CD4-positive, alpha-beta T cell treated with Interferon gamma for 1 hour (primary cell): ENCODE measurements around the gene KDM5B.

Experiments
- DNase-seq: peaks from one replicate; pipeline ENCODE4 v3.0.0-alpha.2; 2020

KDM5B gene

DNA sequence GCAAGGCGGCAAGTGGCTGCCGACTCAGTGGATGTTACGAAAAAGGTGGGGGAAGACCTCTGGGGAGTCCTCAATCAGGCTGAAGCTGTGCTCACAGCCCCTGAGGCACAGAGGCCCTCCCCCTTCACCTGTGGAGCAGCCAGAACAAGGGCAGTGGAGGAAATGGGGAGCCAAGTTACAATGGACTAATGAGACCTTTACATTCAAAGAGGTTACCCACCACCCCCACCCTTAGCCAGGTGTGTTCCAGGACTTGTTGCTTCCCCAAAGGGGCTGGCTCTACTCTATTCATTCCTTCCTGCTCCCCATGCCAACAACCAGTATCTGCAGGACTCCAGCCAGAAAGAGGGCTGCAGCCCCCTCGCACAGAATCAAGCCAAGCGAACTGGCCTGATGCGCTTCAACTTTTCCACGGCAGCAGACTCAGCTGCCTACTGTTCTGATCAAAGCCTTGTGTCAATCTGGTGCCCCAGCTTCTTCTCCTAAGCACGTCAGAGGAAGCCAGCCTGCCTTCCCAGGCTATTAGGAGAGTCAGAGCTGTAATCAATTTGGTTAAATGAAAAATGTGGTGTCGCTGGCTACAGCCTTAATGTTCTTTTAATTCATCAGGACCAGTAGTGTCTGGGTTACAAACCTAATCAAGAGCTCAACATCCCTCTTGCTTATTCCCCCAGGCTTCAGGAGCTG lies 96.1 kb downstream of the KDM5B start:
- DNase-seq: no peak

DNA sequence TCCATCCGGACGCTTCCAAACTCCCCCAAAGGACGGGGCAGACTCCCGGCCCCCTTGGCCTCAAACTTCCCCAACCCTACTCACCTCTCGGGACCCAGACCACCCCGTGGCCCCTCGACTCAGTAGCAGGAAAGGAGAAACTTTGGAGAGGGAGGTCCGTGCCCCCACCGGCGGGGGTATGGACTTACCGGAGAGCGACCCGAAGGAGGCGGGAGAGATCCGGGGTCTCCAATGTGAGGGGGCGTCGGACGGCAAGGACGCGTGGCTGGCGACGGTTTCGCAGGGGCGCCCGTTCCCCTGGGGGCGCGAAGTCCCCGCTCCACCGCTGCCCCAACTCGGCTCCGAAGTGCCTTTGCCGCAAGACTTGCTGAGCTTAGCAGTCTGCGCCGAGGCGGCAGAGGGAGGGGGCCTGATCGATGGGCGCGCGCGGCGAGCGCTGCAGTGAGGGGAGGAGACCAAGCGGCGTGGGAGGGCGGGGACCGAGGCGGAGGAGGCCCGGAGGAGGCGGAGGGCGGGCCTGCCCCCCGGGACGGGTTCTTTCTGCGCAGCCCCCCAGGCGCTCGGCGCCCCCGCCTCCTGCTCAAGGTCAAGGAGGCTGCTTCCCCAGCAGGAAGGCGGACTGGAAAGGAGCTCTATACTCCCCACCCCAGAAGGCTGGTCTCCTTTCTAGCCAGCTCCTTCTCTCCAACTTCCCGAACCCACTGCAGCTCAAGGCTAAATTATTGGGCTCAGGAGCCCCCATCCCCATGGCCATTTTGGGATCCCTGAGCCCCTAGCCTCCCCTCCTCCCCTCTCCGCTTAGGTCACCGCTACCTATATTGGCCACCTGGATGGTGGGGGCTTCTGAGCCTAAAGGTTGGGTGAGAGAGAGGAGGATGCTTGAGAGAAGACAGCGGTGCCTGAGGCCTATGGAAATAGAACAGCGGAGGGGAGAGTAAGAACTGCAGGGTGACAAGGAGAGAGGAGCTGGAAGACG lies 97.9 kb downstream of the KDM5B start, which contains the start of gene SYT2:
Gene SYT2 (minus strand): TSS at position 385 of the 976 bp plus-strand sequence. CDS start 104,682 bp downstream, outside the sequence.
- DNase-seq: no peak

- DNase-seq: no peak
Measured at GRCh38 chr1:202709276-202710041, 98.8 kb downstream of the KDM5B start.

- DNase-seq: no peak
Measured at GRCh38 chr1:202708456-202709275, 99.6 kb downstream of the KDM5B start.

GRCh38 chr1:202706851-202707250 lies 101.4 kb downstream of the KDM5B start:
- no peak for DNase-seq

- no peak for DNase-seq
Measured at GRCh38 chr1:202704601-202705000, 103.6 kb downstream of the KDM5B start.

DNA sequence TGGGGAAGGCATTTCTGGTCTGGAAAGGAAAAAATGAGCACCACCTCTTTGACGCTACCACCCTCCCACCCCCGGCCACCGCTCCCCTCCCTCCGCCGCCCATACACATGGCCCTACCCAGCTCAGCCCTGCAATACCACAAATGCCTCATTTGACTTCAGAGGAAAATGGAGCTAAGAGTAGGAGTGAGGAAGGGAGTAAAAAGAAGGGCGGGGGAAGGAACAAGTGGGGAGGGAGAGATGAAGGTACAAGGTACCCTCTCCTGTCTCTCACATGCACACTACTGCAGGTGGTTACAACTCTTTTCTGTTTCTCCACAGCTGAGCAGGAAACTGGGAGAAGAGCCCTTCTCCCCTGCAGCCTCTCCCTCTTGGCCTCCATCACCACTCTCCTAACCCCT lies 105.0 kb downstream of the KDM5B start:
- no peak for DNase-seq

GRCh38 chr1:202702088-202702487 lies 106.1 kb downstream of the KDM5B start:
- DNase-seq: no peak

GRCh38 chr1:202701200-202701599 lies 107.0 kb downstream of the KDM5B start:
- DNase-seq: no peak

GRCh38 chr1:202700061-202700460 lies 108.2 kb downstream of the KDM5B start:
- DNase-seq: no peak

GRCh38 chr1:202698276-202698675 lies 109.9 kb downstream of the KDM5B start:
- DNase-seq: no peak

- no peak for DNase-seq
Measured at GRCh38 chr1:202697038-202697437, 111.2 kb downstream of the KDM5B start.

- DNase-seq: no peak
Measured at GRCh38 chr1:202694314-202694713, 113.9 kb downstream of the KDM5B start.

DNA sequence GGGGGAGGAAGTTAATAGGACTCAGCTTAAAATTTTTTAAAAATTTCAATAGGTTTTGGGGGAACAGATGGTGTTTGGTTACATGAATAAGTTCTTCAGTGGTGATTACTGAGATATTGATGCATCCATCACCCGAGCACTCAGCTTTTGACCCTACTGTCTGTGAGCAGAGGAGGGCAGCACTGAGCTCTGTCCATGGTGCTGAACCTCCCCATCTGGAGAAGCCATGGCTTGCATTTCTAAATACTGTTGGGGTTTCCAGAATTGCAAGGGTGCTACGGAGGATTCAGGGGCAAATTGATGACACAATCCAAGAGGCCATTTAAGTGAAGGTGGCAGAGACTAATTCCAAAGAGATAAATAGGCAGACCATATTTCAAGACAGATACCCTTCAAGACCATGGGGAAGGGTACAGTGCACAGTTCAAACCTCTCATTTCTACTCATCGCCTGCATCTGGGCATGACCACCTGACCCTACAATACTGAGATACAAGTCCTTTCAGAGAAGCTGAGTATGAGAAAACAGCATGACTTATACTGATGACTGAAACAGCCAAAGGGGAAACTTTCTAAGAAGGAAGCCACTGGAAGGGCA lies 115.2 kb downstream of the KDM5B start:
- DNase-seq: peak; percentile 20

DNA sequence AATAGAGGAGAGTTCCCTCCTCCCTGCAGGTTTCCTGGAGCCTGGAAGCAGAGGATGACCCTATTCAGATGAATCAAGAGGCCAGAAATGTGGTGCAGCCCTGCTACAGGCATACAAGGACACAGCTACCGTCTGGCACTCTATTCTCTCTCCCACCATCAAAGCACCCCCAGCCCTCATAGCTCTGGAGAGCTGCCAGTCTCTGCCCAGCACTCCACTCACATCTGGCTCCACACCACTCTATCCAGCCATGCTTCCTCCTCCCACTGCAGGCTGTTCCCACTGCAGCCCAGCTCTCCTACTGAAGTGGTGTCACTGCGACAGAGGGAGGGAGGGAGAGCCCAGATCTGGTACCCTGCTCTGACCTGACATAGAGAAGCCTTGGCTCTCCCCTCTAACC lies 116.4 kb downstream of the KDM5B start:
- no peak for DNase-seq

- no peak for DNase-seq
Measured at GRCh38 chr1:202689493-202690342, 118.5 kb downstream of the KDM5B start.

DNA sequence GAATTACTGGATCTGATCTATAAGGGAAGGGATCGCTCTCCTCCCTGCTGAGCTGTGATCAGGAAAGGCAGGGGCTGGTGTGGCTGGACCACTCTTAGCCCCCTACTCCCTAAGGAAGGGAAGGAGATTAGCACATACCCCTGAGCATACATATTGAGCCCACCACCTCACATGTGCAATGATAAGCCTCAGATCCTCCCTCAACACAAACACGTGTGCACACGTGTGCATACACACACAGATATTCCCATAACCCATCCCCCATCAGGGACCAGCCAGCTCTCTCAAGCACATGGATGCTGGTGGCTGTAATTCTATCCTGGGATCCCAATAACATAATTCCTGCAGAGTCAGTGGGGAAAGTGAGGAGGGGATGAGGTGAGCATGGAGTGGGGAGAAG lies 119.1 kb downstream of the KDM5B start:
- DNase-seq: no peak

GRCh38 chr1:202688401-202688800 lies 119.8 kb downstream of the KDM5B start:
- no peak for DNase-seq

- DNase-seq: no peak
Measured at GRCh38 chr1:202687798-202688197, 120.4 kb downstream of the KDM5B start.

DNA sequence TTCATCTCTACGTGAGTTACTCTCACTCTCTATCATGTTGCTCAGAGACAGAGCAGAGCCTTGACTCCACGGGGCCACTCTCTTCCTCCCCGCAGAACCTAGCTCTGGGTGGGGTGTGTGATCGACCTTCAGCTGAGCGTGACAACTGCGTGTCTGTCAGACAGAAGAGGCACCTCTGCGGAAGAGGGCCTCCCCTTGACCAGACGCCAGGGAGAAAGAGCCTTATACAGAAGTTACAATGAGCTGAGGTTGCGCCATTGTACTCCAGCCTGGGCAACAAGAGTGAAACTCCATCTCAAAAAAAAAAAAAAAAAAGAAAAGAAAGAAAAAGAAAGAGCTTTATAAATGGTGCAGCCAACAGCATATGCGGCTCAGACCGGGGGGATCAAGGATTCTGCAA lies 120.9 kb downstream of the KDM5B start:
- DNase-seq: no peak

- DNase-seq: no peak
Measured at GRCh38 chr1:202685641-202686040, 122.6 kb downstream of the KDM5B start.
